Astrocyte (in vitro differentiated cells and primary cell): ENCODE results near the gene IDI2. TPM values are rescaled to one million over a fixed set of nuclear protein-coding genes. Genes with fewer than 3 reads are reported as not detected.

Source experiments
- DNase-seq: peaks from one replicate; pipeline ENCODE4 v3.0.0-alpha.2; 2010; ENCODE audit warnings: low read depth
- FAIRE-seq: peaks from 2 replicates; lab custom pipeline; 2011; peaks lifted over from hg19 to GRCh38; lab: Jason Lieb, UNC
- H2AFZ ChIP-seq: 2 replicates; pipeline ENCODE4 v1.6.0; 2012; ENCODE audit warnings: low read depth, low read length, inconsistent platforms
- H3K27ac ChIP-seq: 2 replicates; pipeline ENCODE4 v1.5.1; 2011; ENCODE audit warnings: low read depth, low read length, inconsistent platforms
- H3K27me3 ChIP-seq: 2 replicates; pipeline ENCODE4 v1.6.0; 2011; ENCODE audit warnings: low read length, inconsistent platforms; ENCODE audit not compliant: insufficient read depth
- H3K36me3 ChIP-seq: 2 replicates; pipeline ENCODE4 v1.5.1; 2011; ENCODE audit warnings: low read length, inconsistent platforms; ENCODE audit not compliant: insufficient read depth
- H3K4me1 ChIP-seq: 2 replicates; pipeline ENCODE4 v1.5.1; 2011; ENCODE audit warnings: low read length, inconsistent platforms; ENCODE audit not compliant: insufficient read depth
- H3K4me2 ChIP-seq: 2 replicates; pipeline ENCODE4 v1.6.0; 2012; ENCODE audit warnings: low read length, inconsistent platforms
- H3K4me3 ChIP-seq: 2 replicates; pipeline ENCODE4 v1.5.1; 2011; ENCODE audit warnings: low read depth, mild to moderate bottlenecking, low read length, inconsistent platforms; ENCODE audit not compliant: insufficient read depth
- H3K79me2 ChIP-seq: 2 replicates; pipeline ENCODE4 v1.6.0; 2012; ENCODE audit warnings: mild to moderate bottlenecking, low read length, inconsistent platforms; ENCODE audit not compliant: insufficient read depth
- H3K9ac ChIP-seq: 2 replicates; pipeline ENCODE4 v1.6.0; 2012; ENCODE audit warnings: mild to moderate bottlenecking, low read length, inconsistent platforms
- H3K9me3 ChIP-seq: 2 replicates; pipeline ENCODE4 v1.5.1; 2012; ENCODE audit warnings: low read depth, mild to moderate bottlenecking, low read length, inconsistent platforms; ENCODE audit not compliant: insufficient read depth
- H4K20me1 ChIP-seq: 2 replicates; pipeline ENCODE4 v1.6.0; 2012; ENCODE audit warnings: low read length, inconsistent platforms; ENCODE audit not compliant: insufficient read depth
- H3K27ac Mint-ChIP-seq: one replicate; pipeline ENCODE4 v1.8.0; 2021; ENCODE audit warnings: mild to moderate bottlenecking, mixed read lengths; ENCODE audit not compliant: unreplicated experiment
- H3K27me3 Mint-ChIP-seq: one replicate; pipeline ENCODE4 v1.8.0; 2021; ENCODE audit warnings: low read depth, mixed read lengths; ENCODE audit not compliant: unreplicated experiment
- H3K36me3 Mint-ChIP-seq: one replicate; pipeline ENCODE4 v1.8.0; 2021; ENCODE audit warnings: low read depth, mixed read lengths; ENCODE audit not compliant: unreplicated experiment
- H3K4me1 Mint-ChIP-seq: one replicate; pipeline ENCODE4 v1.8.0; 2021; ENCODE audit warnings: low read depth, mixed read lengths; ENCODE audit not compliant: unreplicated experiment
- H3K4me3 Mint-ChIP-seq: one replicate; pipeline ENCODE4 v1.8.0; 2021; ENCODE audit warnings: mild to moderate bottlenecking, moderate library complexity, mixed read lengths; ENCODE audit not compliant: unreplicated experiment
- H3K9me3 Mint-ChIP-seq: one replicate; pipeline ENCODE4 v1.8.0; 2021; ENCODE audit warnings: mild to moderate bottlenecking, mixed read lengths; ENCODE audit not compliant: unreplicated experiment
- EZH2 ChIP-seq: IDR thresholded peaks from 2 replicates; pipeline ENCODE4 v1.6.1; 2012; ENCODE audit warnings: mild to moderate bottlenecking, low read length, inconsistent platforms; ENCODE audit not compliant: insufficient read depth
- total RNA-seq: library from RNA; stranded (reverse); gene quantifications from 2 replicates; pipeline ENCODE4 v1.2.1, GENCODE V29; 2021
- TF ChIP-seq, protein P1 (sequence below): IDR thresholded peaks from 2 replicates; pipeline ENCODE4 v1.5.1; 2011; ENCODE audit warnings: low read depth, mild to moderate bottlenecking, inconsistent platforms, low read length, moderate library complexity; ENCODE audit not compliant: insufficient read depth

The IDI2 gene
- total RNA-seq, 1 donor from 2014 or later = not detected

DNA sequence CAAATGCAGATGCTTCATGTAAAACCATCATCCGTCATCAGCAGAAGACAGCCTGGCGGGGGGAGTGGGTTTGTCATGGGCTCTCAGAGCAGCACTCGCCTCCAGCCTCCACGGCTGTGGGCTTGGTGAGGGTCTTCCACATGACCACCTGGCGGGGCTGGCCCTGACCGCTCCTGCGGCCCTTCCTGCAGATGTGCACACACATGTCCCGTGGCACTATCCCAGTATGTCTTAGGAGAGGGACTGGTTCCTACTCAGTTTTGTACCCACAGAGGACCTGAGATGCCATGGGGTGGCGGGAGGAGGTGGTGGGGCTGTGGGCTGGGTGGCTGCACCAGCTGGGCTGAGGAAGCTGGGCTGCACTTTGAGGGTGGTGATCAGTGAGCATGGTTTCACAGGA is 4.7 kb downstream of the IDI2 start:
- Mint-ChIP-seq H3K36me3 (peaks cover 24% of the 10 kb centered on the region), H3K27me3 (no peaks in the 10 kb centered on the region), H3K27ac (no peak overlapping the region)

DNA sequence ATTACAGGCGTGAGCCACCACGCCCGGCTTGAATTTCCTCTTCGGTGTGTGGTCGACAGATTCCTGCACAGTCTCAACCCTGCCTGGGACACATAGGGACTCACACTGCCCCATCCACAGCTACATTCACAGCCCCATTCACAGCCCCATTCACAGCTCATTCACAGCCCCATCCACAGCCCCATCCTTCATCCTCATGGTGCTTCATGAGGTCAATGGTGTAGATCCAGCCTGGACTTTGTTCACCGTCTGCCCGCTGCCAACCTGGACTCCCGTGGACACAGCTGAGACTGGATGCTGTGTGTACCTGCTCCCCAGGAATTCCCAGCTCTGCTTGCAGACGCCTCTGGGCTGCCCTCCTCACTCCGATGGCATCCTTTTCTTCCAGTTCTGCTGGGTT is 5.2 kb downstream of the IDI2 start:
- peaks cover 22% of the 10 kb centered on the region for H3K36me3 Mint-ChIP-seq
- no peak for TF ChIP-seq EZH2
- TF ChIP-seq, protein P1, sequence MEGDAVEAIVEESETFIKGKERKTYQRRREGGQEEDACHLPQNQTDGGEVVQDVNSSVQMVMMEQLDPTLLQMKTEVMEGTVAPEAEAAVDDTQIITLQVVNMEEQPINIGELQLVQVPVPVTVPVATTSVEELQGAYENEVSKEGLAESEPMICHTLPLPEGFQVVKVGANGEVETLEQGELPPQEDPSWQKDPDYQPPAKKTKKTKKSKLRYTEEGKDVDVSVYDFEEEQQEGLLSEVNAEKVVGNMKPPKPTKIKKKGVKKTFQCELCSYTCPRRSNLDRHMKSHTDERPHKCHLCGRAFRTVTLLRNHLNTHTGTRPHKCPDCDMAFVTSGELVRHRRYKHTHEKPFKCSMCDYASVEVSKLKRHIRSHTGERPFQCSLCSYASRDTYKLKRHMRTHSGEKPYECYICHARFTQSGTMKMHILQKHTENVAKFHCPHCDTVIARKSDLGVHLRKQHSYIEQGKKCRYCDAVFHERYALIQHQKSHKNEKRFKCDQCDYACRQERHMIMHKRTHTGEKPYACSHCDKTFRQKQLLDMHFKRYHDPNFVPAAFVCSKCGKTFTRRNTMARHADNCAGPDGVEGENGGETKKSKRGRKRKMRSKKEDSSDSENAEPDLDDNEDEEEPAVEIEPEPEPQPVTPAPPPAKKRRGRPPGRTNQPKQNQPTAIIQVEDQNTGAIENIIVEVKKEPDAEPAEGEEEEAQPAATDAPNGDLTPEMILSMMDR = no peak
- Histone ChIP-seq H3K4me1 (no peaks in the 10 kb centered on the region), H3K4me2 (no peak overlapping the region), H3K36me3 (peaks cover 37% of the 10 kb centered on the region), H3K4me3 (no peak overlapping the region), H3K9me3 (peaks cover 2% of the 10 kb centered on the region), H3K9ac (no peak overlapping the region), H4K20me1 (peaks cover 18% of the 10 kb centered on the region), H2AFZ (no peak overlapping the region), H3K27ac (no peak overlapping the region), H3K79me2 (no peaks in the 10 kb centered on the region), H3K27me3 (no peaks in the 10 kb centered on the region)
- H3K4me1 Mint-ChIP-seq = no peaks in the 10 kb centered on the region
- DNase-seq = no peak
- no peaks in the 10 kb centered on the region for H3K9me3 Mint-ChIP-seq
- no peak overlapping the region for H3K4me3 Mint-ChIP-seq
- H3K27ac Mint-ChIP-seq = no peak overlapping the region
- H3K27me3 Mint-ChIP-seq = no peaks in the 10 kb centered on the region
- no peak for FAIRE-seq

More for the DNA sequence above, 4.7 kb downstream of the IDI2 start:
- DNase-seq = no peak
- Mint-ChIP-seq H3K4me3 (no peak overlapping the region), H3K9me3 (no peaks in the 10 kb centered on the region), H3K4me1 (no peaks in the 10 kb centered on the region)
- Histone ChIP-seq H3K9ac (no peak overlapping the region), H2AFZ (no peak overlapping the region), H3K79me2 (no peaks in the 10 kb centered on the region), H3K27ac (no peak overlapping the region), H3K9me3 (peaks cover 2% of the 10 kb centered on the region), H3K36me3 (peaks cover 33% of the 10 kb centered on the region), H4K20me1 (peaks cover 15% of the 10 kb centered on the region), H3K4me2 (no peak overlapping the region), H3K4me1 (no peaks in the 10 kb centered on the region), H3K4me3 (no peak overlapping the region), H3K27me3 (no peaks in the 10 kb centered on the region)
- no peak for FAIRE-seq
- no peak for TF ChIP-seq EZH2
- TF ChIP-seq, protein P1 = no peak

DNA sequence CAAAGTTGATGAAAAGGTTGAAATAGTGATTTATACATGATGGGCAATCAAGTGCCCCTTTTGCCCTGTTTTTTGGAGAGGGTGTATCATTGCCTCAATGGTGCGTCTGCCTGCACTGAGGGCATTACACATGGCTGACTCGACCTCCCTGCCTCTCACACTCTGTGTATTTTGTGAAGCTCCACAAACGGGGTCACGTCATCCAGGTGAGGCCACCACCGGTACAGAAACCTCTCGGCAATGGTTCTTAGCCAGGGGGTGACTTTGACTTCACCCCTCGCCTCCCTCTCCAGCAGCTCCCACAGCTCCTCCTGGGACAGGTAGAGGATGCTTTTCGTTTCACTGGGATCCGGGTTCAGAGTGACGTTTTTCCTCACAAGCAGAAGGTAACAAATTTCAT is 6.3 kb downstream of the IDI2 start:
- no peak overlapping the region for H3K27ac ChIP-seq
- Mint-ChIP-seq H3K4me1 (no peaks in the 10 kb centered on the region), H3K27me3 (no peaks in the 10 kb centered on the region), H3K36me3 (peaks cover 25% of the 10 kb centered on the region), H3K4me3 (no peak overlapping the region), H3K9me3 (no peaks in the 10 kb centered on the region), H3K27ac (no peak overlapping the region)
- no peak overlapping the region for H3K9ac ChIP-seq
- peaks cover 24% of the 10 kb centered on the region for H4K20me1 ChIP-seq
- no peaks in the 10 kb centered on the region for H3K4me1 ChIP-seq
- peaks cover 42% of the 10 kb centered on the region for H3K36me3 ChIP-seq
- peaks cover 2% of the 10 kb centered on the region for H3K9me3 ChIP-seq
- no peak for DNase-seq
- H2AFZ ChIP-seq = no peak overlapping the region
- H3K4me3 ChIP-seq = no peak overlapping the region
- no peak overlapping the region for H3K4me2 ChIP-seq
- no peaks in the 10 kb centered on the region for H3K79me2 ChIP-seq
- no peak for FAIRE-seq
- TF ChIP-seq, protein P1 = no peak
- TF ChIP-seq EZH2 = no peak
- H3K27me3 ChIP-seq = no peaks in the 10 kb centered on the region
